Measurements from ENCODE around the gene MINAR1. TPM values are rescaled to one million over a fixed set of nuclear protein-coding genes. Genes with fewer than 3 reads are reported as not detected.

MINAR1 gene, protein sequence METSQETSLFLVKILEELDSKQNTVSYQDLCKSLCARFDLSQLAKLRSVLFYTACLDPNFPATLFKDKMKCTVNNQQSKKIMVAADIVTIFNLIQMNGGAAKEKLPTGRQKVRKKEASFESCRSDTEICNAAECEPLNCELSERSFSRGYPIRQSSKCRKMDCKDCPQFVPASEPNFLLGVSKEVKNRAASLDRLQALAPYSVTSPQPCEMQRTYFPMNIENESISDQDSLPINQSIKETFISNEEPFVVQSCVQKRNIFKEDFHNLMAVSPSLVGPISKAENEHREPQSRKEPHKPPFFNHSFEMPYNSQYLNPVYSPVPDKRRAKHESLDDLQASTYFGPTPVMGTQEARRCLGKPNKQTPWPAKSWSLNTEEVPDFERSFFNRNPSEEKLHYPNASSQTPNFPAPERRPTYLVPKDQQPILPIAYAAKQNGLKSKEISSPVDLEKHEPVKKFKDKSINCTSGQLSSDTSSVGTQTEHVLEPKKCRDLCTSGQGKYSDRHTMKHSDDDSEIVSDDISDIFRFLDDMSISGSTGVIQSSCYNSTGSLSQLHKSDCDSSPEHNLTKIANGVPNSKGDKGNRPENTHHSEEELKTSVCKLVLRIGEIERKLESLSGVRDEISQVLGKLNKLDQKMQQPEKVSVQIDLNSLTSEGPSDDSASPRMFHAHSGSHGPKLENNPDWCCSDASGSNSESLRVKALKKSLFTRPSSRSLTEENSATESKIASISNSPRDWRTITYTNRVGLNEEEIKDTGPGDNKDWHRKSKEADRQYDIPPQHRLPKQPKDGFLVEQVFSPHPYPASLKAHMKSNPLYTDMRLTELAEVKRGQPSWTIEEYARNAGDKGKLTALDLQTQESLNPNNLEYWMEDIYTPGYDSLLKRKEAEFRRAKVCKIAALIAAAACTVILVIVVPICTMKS
- total RNA-seq (2014; rRNA removed; shearing (Covaris generic)): 1.0 and 1.1 TPM in 2 replicates

DNA sequence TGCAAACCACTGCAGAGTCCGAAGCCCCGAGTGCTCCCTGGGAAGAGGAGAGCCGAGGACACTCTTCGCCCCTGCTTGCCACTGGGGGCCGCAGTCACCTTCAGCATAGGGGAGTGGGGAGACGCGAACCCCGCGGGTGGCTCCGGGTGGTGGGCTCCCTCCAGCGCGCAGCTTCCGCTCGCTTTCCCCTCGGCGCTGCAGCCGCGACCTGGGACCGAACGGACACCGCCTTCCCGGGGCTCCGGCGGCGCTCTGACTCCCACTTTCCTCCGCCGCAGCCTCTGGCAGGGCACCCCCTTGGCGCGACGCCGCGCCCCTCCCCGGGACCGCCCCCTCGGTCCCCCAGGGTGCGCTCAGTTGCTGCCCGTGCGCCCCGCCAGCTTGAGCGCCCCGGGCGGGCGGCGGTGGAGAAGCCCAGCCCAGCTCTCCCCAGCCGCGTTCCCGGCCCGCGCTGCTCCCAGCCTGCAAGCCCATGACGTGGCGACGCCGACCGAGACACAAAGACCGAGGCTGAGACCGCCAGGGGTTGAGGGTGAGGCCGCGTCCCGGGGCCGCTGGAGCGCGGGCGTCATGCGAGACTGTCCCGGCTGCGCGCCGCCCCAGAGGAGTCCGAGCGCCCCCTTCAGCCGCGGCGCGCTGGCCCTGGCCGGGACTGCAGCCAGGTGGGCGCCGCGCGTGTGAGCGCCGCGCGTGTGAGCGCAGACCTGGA lies at the start of gene MINAR1:
Gene MINAR1 (plus strand): TSS at position 701 of the 709 bp plus-strand sequence. CDS start 23,812 bp downstream, outside the sequence.

Other genes with a start within 250 kb of the MINAR1 start
- not detected in 2 replicates for gene ANKRD34C, start 149.6 kb upstream of the MINAR1 start, total RNA-seq (2014; rRNA removed; shearing (Covaris generic))
- 85.6 and 97.5 TPM in 2 replicates for gene TMED3, start 121.2 kb upstream of the MINAR1 start, total RNA-seq (2014; rRNA removed; shearing (Covaris generic))

All from A375 (cell line).